GM23338 (cell line): Measurements from ENCODE around the gene CCDC59. TPM values are rescaled to one million over a fixed set of nuclear protein-coding genes. Genes with fewer than 3 reads are reported as not detected.

Experiments used
- ATAC-seq: fragments of 200-7000 bp; cut with Tn5 transposase; 3 replicates; pipeline ENCODE4 v1.9.1; 2020
- DNase-seq: peaks from one replicate; pipeline ENCODE4 v3.0.0-alpha.2; 2015; ENCODE audit warnings: low spot score
- H2AFZ ChIP-seq: fragments of 200-600 bp; sonication (generic); 2 replicates; pipeline ENCODE4 v1.8.0; 2016; ENCODE audit warnings: antibody characterized with exemption, mild to moderate bottlenecking, moderate library complexity
- H3F3A ChIP-seq: fragments of 200-600 bp; sonication (generic); replicated peaks from 2 replicates; pipeline ENCODE4 v1.8.0; 2017; ENCODE audit warnings: antibody characterized with exemption, mixed run types, low read depth
- H3K27ac ChIP-seq: fragments of 200-600 bp; sonication (generic); 2 replicates; pipeline ENCODE4 v1.6.1; 2016; ENCODE audit warnings: low read depth
- H3K27me3 ChIP-seq: fragments of 200-600 bp; sonication (generic); 2 replicates; pipeline ENCODE4 v1.8.0; 2016; ENCODE audit warnings: mild to moderate bottlenecking, mixed run types, moderate library complexity; ENCODE audit not compliant: insufficient read depth
- H3K36me3 ChIP-seq: fragments of 200-600 bp; sonication (generic); 2 replicates; pipeline ENCODE4 v1.8.0; 2016; ENCODE audit warnings: mild to moderate bottlenecking; ENCODE audit not compliant: insufficient read depth
- H3K4me1 ChIP-seq: fragments of 200-600 bp; sonication (generic); 2 replicates; pipeline ENCODE4 v1.8.0; 2016; ENCODE audit warnings: mild to moderate bottlenecking, moderate library complexity; ENCODE audit not compliant: insufficient read depth
- H3K4me2 ChIP-seq: fragments of 200-600 bp; sonication (generic); 2 replicates; pipeline ENCODE4 v1.7.1; 2017; ENCODE audit warnings: mixed run types
- H3K4me3 ChIP-seq: fragments of 200-600 bp; sonication (generic); 2 replicates; pipeline ENCODE4 v1.6.1; 2016; ENCODE audit warnings: mixed run types
- H3K79me2 ChIP-seq: fragments of 200-600 bp; sonication (generic); replicated peaks from 2 replicates; pipeline ENCODE4 v1.8.0; 2017; ENCODE audit warnings: mild to moderate bottlenecking; ENCODE audit not compliant: insufficient read depth
- H3K9me2 ChIP-seq: fragments of 200-600 bp; sonication (generic); 2 replicates; pipeline ENCODE4 v1.8.0; 2017; ENCODE audit not compliant: insufficient read depth
- H4K20me1 ChIP-seq: fragments of 200-600 bp; sonication (generic); replicated peaks from 2 replicates; pipeline ENCODE4 v1.8.0; 2017; ENCODE audit warnings: mild to moderate bottlenecking; ENCODE audit not compliant: insufficient read depth
- H3K27ac Mint-ChIP-seq: 2 replicates; pipeline ENCODE4 v1.8.0; 2020; ENCODE audit warnings: inconsistent platforms, mild to moderate bottlenecking, moderate library complexity, mixed read lengths
- H3K27me3 Mint-ChIP-seq: 3 replicates; pipeline ENCODE4 v1.8.0; 2022; ENCODE audit warnings: low read depth, mild to moderate bottlenecking, moderate library complexity, mixed read lengths, inconsistent platforms; ENCODE audit not compliant: insufficient read depth, poor library complexity
- H3K36me3 Mint-ChIP-seq: 3 replicates; pipeline ENCODE4 v1.8.0; 2021; ENCODE audit warnings: low read depth, mild to moderate bottlenecking, inconsistent platforms, moderate library complexity, mixed read lengths
- H3K4me1 Mint-ChIP-seq: 3 replicates; pipeline ENCODE4 v1.8.0; 2020; ENCODE audit warnings: mild to moderate bottlenecking, inconsistent platforms, mixed read lengths
- H3K4me3 Mint-ChIP-seq: 3 replicates; pipeline ENCODE4 v1.8.0; 2021; ENCODE audit warnings: moderate library complexity, mild to moderate bottlenecking, inconsistent platforms, mixed read lengths
- H3K9me3 Mint-ChIP-seq: 3 replicates; pipeline ENCODE4 v1.8.0; 2020; ENCODE audit warnings: moderate library complexity, mild to moderate bottlenecking, inconsistent platforms, mixed read lengths
- CREB1 ChIP-seq: fragments of 250-450 bp; sonication (Bioruptor Pico); IDR thresholded peaks from 2 replicates; pipeline ENCODE4 v1.5.0; 2020; ENCODE audit warnings: low read depth, mild to moderate bottlenecking, moderate library complexity
- EZH2 ChIP-seq: fragments of 200-600 bp; sonication (generic); IDR thresholded peaks from one replicate; pipeline ENCODE4 v1.8.0; 2017; ENCODE audit warnings: antibody characterized with exemption, mild to moderate bottlenecking, low read depth; ENCODE audit not compliant: unreplicated experiment
- JUNB ChIP-seq: IDR thresholded peaks from one replicate; pipeline ENCODE4 v1.6.1; 2016; ENCODE audit warnings: antibody characterized with exemption; ENCODE audit not compliant: unreplicated experiment
- NANOG ChIP-seq: IDR thresholded peaks from 2 replicates; pipeline ENCODE4 v1.6.1; 2016; ENCODE audit warnings: antibody characterized with exemption, borderline replicate concordance
- POLR2AphosphoS5 ChIP-seq: IDR thresholded peaks from 2 replicates; pipeline ENCODE4 v1.6.1; 2016; ENCODE audit warnings: antibody characterized with exemption, low read depth
- STAT1 ChIP-seq: IDR thresholded peaks from one replicate; pipeline ENCODE4 v1.6.1; 2016; ENCODE audit warnings: antibody characterized with exemption; ENCODE audit not compliant: unreplicated experiment
- ZNF331 ChIP-seq: fragments of 250-450 bp; sonication (Bioruptor Pico); IDR thresholded peaks from 2 replicates; pipeline ENCODE4 v1.5.0; 2020; ENCODE audit warnings: low read depth, mild to moderate bottlenecking, moderate library complexity
- polyA plus RNA-seq: library from polyadenylated mRNA; unstranded; fragments of >200 nt; fragmentation: Nextera tagmentation; extraction: Ambion mirVana; gene quantifications from 2 replicates; pipeline ENCODE4 v1.2.1, GENCODE V29; 2016
- total RNA-seq: library from RNA; depleted of rRNA; stranded (reverse); fragments of >200 nt; shearing (Covaris generic); gene quantifications from 2 replicates; pipeline ENCODE4 v1.2.3, GENCODE V29; 2014
- TF ChIP-seq, protein P1 (sequence below): IDR thresholded peaks from 2 replicates; pipeline ENCODE4 v1.6.1; 2016; ENCODE audit warnings: antibody characterized with exemption
- TF ChIP-seq, protein P2 (sequence below), 2 experiments: fragments of 200-600 bp in 1 of 2; sonication (generic) in 1 of 2; conservative IDR thresholded peaks; 2 replicates each; pipeline versions ENCODE4 v1.5.1 to v1.6.1; 2016 to 2017; ENCODE audit warnings: antibody characterized with exemption in 2 of 2, low read depth in 2 of 2, mild to moderate bottlenecking in 2 of 2, moderate library complexity in 1 of 2
- TF ChIP-seq, protein P3 (sequence below): IDR thresholded peaks from one replicate; pipeline ENCODE4 v1.6.1; 2018; ENCODE audit warnings: antibody characterized with exemption; ENCODE audit not compliant: unreplicated experiment

CCDC59 gene
- total and polyA plus RNA-seq, 2 experiments from 2014 or later, result 52.2 to 197 TPM

DNA sequence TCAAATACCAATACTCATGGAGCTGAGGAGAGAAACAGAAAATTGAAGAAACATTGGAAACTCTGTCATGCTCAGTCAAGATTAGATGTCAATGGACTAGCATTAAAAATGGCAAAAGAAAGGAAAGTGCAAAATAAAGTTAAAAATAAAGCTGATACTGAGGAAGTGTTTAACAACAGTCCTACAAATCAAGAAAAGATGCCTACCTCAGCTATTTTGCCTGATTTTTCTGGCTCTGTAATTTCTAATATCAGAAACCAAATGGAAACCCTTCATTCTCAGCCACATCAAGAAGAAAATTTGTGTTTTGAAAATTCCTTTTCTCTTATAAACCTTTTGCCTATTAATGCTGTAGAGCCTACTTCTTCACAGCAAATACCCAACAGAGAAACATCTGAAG lies 40.7 kb upstream of the CCDC59 start (continued):
- TF ChIP-seq EZH2 (no peak), NANOG (no peak), POLR2AphosphoS5 (no peak)
- TF ChIP-seq, protein P1, sequence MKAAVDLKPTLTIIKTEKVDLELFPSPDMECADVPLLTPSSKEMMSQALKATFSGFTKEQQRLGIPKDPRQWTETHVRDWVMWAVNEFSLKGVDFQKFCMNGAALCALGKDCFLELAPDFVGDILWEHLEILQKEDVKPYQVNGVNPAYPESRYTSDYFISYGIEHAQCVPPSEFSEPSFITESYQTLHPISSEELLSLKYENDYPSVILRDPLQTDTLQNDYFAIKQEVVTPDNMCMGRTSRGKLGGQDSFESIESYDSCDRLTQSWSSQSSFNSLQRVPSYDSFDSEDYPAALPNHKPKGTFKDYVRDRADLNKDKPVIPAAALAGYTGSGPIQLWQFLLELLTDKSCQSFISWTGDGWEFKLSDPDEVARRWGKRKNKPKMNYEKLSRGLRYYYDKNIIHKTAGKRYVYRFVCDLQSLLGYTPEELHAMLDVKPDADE, result no peak
- TF ChIP-seq, protein P2, sequence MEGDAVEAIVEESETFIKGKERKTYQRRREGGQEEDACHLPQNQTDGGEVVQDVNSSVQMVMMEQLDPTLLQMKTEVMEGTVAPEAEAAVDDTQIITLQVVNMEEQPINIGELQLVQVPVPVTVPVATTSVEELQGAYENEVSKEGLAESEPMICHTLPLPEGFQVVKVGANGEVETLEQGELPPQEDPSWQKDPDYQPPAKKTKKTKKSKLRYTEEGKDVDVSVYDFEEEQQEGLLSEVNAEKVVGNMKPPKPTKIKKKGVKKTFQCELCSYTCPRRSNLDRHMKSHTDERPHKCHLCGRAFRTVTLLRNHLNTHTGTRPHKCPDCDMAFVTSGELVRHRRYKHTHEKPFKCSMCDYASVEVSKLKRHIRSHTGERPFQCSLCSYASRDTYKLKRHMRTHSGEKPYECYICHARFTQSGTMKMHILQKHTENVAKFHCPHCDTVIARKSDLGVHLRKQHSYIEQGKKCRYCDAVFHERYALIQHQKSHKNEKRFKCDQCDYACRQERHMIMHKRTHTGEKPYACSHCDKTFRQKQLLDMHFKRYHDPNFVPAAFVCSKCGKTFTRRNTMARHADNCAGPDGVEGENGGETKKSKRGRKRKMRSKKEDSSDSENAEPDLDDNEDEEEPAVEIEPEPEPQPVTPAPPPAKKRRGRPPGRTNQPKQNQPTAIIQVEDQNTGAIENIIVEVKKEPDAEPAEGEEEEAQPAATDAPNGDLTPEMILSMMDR (conservative IDR thresholded peaks at IDR 0.05; ENCODE audit: low read depth in 2 of 2), result no peak

DNA sequence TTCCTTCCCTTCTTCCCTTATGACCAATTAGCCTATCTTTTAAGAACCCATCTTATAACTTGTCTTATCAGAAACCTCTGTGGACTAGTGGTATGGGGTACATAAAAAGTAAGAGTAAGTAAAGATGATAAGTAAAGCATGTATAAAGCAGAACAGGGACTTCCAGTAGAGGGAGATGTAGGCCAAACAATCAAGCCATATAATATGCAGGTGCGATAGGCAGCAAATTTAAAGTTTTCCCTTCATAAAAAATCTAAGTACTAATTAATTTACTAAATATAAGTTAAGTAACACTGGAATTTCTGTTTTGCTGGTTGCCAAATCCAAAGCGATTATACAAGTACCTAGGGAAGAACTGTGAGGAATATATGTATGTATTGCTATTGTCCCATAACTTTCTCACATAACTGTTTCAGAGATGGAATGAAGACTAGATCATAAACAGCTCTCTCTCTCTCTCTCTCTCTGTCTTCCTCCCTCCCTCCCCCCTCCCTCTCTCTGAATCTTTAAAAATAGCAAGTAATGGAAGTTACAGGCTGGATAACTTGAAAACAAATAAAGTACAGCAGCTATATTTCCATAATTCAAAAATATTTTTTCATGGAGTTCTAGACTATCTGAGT lies 25.9 kb upstream of the CCDC59 start:
- TF ChIP-seq JUNB, result no peak
- TF ChIP-seq, protein P2 (conservative IDR thresholded peaks at IDR 0.05; ENCODE audit: low read depth in 2 of 2), result peak; percentile 64 to 66
- no peak overlapping the region for H3K27ac Mint-ChIP-seq
- H3F3A ChIP-seq, result no peaks in the 10 kb centered on the region
- H3K27ac ChIP-seq, result no peak overlapping the region
- H3K27me3 Mint-ChIP-seq, result no peaks in the 10 kb centered on the region
- no peak overlapping the region for H3K4me3 Mint-ChIP-seq
- H3K36me3 ChIP-seq, result no peaks in the 10 kb centered on the region
- no peak overlapping the region for H2AFZ ChIP-seq
- H4K20me1 ChIP-seq, result no peaks in the 10 kb centered on the region
- no peaks in the 10 kb centered on the region for H3K4me1 ChIP-seq
- H3K36me3 Mint-ChIP-seq, result peaks cover 5% of the 10 kb centered on the region; the same call in 1 of the 3 replicates
- no peaks in the 10 kb centered on the region for H3K27me3 ChIP-seq
- H3K4me1 Mint-ChIP-seq, result peaks cover 2% of the 10 kb centered on the region; the same call in 2 of the 3 replicates
- H3K9me2 ChIP-seq, result no peaks in the 10 kb centered on the region
- H3K9me3 Mint-ChIP-seq, result no peaks in the 10 kb centered on the region
- no peak overlapping the region for H3K4me3 ChIP-seq
- ATAC-seq, result 0 out of 3 replicates have a peak, but pooled peaks have one; percentile 31
- H3K4me2 ChIP-seq, result no peak overlapping the region
- DNase-seq, result peak; percentile 41
- no peaks in the 10 kb centered on the region; the same call in 1 of the 2 replicates for H3K79me2 ChIP-seq

DNA sequence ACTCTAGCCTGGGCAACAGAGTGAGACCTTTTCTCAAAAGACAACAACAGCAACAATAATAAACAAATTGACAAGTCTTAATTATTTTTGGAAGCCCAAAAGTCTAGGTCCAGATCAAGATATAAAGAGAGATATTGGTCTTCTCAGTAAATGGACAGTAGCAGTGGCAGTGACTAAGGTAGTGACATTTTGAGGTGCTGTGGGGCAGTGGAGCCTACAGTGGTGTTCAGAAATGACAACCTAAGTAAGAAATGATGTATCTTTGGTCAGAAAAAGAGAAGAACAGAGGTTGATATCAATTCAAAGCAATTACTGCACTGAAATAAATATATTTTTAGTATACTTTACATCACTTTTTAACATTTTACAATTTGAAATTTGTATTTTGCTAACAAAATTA lies 20.8 kb upstream of the CCDC59 start:
- Histone ChIP-seq H3K4me1 (no peaks in the 10 kb centered on the region), H4K20me1 (no peaks in the 10 kb centered on the region), H3K27ac (no peak overlapping the region), H3K27me3 (no peaks in the 10 kb centered on the region), H3K9me2 (no peaks in the 10 kb centered on the region), H3K4me2 (no peak overlapping the region), H3K36me3 (no peaks in the 10 kb centered on the region), H3K79me2 (peaks cover 9% of the 10 kb centered on the region), H2AFZ (no peak overlapping the region), H3F3A (no peaks in the 10 kb centered on the region), H3K4me3 (no peak overlapping the region)
- Mint-ChIP-seq H3K9me3 (peaks cover 11% of the 10 kb centered on the region; the same call in 2 of the 3 replicates), H3K27me3 (no peaks in the 10 kb centered on the region), H3K4me1 (no peaks in the 10 kb centered on the region), H3K27ac (no peak overlapping the region), H3K36me3 (peaks cover 17% of the 10 kb centered on the region), H3K4me3 (no peak overlapping the region)
- no peak for DNase-seq
- no peak for ATAC-seq
- no peak for TF ChIP-seq NANOG
- no peak for TF ChIP-seq STAT1
- no peak for TF ChIP-seq ZNF331 (CRISPR knock-in tag)
- TF ChIP-seq, protein P3, sequence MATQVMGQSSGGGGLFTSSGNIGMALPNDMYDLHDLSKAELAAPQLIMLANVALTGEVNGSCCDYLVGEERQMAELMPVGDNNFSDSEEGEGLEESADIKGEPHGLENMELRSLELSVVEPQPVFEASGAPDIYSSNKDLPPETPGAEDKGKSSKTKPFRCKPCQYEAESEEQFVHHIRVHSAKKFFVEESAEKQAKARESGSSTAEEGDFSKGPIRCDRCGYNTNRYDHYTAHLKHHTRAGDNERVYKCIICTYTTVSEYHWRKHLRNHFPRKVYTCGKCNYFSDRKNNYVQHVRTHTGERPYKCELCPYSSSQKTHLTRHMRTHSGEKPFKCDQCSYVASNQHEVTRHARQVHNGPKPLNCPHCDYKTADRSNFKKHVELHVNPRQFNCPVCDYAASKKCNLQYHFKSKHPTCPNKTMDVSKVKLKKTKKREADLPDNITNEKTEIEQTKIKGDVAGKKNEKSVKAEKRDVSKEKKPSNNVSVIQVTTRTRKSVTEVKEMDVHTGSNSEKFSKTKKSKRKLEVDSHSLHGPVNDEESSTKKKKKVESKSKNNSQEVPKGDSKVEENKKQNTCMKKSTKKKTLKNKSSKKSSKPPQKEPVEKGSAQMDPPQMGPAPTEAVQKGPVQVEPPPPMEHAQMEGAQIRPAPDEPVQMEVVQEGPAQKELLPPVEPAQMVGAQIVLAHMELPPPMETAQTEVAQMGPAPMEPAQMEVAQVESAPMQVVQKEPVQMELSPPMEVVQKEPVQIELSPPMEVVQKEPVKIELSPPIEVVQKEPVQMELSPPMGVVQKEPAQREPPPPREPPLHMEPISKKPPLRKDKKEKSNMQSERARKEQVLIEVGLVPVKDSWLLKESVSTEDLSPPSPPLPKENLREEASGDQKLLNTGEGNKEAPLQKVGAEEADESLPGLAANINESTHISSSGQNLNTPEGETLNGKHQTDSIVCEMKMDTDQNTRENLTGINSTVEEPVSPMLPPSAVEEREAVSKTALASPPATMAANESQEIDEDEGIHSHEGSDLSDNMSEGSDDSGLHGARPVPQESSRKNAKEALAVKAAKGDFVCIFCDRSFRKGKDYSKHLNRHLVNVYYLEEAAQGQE, result no peak
- TF ChIP-seq, protein P2 (conservative IDR thresholded peaks at IDR 0.05; ENCODE audit: low read depth in 2 of 2), result no peak
- TF ChIP-seq POLR2AphosphoS5, result no peak
- TF ChIP-seq EZH2, result no peak
- TF ChIP-seq CREB1 (CRISPR knock-in tag), result no peak
- TF ChIP-seq JUNB, result no peak
